CD4-positive, alpha-beta T cell (primary cell): ENCODE measurements around the gene IKBKE. TPM values are rescaled to one million over a fixed set of nuclear protein-coding genes. Genes with fewer than 3 reads are reported as not detected.

ENCODE experiments used
- ATAC-seq: fragments of 200-7000 bp; cut with Tn5 transposase; one replicate; pipeline ENCODE4 v1.10.0; 2022; ENCODE audit warnings: mild to moderate bottlenecking; ENCODE audit not compliant: poor library complexity
- CTCF ChIA-PET: fragments of 350-600 bp; sonication (Branson Sonifier 250); formaldehyde crosslinking; loops from one replicate; lab custom pipeline; 2021; ENCODE audit warnings: antibody characterized with exemption, inconsistent platforms; lab: Charles Lee
- POLR2A ChIA-PET: fragments of 350-600 bp; sonication (Branson Sonifier 250); formaldehyde crosslinking; loops from one replicate; lab custom pipeline; 2021; ENCODE audit warnings: antibody characterized with exemption, inconsistent platforms; lab: Charles Lee
- DNase-seq, 14 experiments: peaks; one replicate each; pipeline ENCODE4 v3.0.0-alpha.2; 2013 to 2020; ENCODE audit warnings: mixed read lengths in 2 of 14
- H3K27ac ChIP-seq, 2 donors: one replicate each; pipeline versions ENCODE4 v1.5.1 to v1.7.0; 2013; ENCODE audit warnings: low read length in 2 of 2, low read depth in 1 of 2, mild to moderate bottlenecking in 1 of 2
- H3K27me3 ChIP-seq, 2 experiments: 1 replicate in 1 of 2; 2 replicates in 1 of 2; pipeline versions ENCODE4 v1.6.1 to v1.7.0; 2013; ENCODE audit warnings: low read length in 2 of 2, control low read depth in 1 of 2, mild to moderate bottlenecking in 1 of 2, moderate library complexity in 1 of 2; ENCODE audit not compliant: insufficient read depth in 2 of 2, control insufficient read depth in 1 of 2
- H3K36me3 ChIP-seq: one replicate; pipeline ENCODE4 v1.6.1; 2013; ENCODE audit warnings: low read length, control low read depth; ENCODE audit not compliant: insufficient read depth
- H3K4me1 ChIP-seq: one replicate; pipeline ENCODE4 v1.6.1; 2013; ENCODE audit warnings: low read length, control low read depth; ENCODE audit not compliant: insufficient read depth
- H3K4me3 ChIP-seq: one replicate; pipeline ENCODE4 v1.5.1; 2013; ENCODE audit warnings: mild to moderate bottlenecking, low read length, moderate library complexity
- H3K9me3 ChIP-seq, 2 experiments: 1 replicate in 1 of 2; 2 replicates in 1 of 2; pipeline versions ENCODE4 v1.6.1 to v1.7.0; 2013; ENCODE audit warnings: low read length in 2 of 2, mild to moderate bottlenecking in 2 of 2, control low read depth in 1 of 2, moderate library complexity in 1 of 2; ENCODE audit not compliant: control insufficient read depth in 1 of 2, insufficient read depth in 1 of 2
- H3K27ac Mint-ChIP-seq: one replicate; pipeline ENCODE4 v1.8.0; 2020; ENCODE audit warnings: mixed read lengths
- H3K27me3 Mint-ChIP-seq: one replicate; pipeline ENCODE4 v1.8.0; 2021; ENCODE audit warnings: mixed read lengths
- H3K36me3 Mint-ChIP-seq: one replicate; pipeline ENCODE4 v1.8.0; 2021; ENCODE audit warnings: low read depth, mixed read lengths
- H3K4me1 Mint-ChIP-seq: one replicate; pipeline ENCODE4 v1.8.0; 2021; ENCODE audit warnings: low read depth, mixed read lengths
- H3K4me3 Mint-ChIP-seq: one replicate; pipeline ENCODE4 v1.8.0; 2020; ENCODE audit warnings: mild to moderate bottlenecking, mixed read lengths
- H3K9me3 Mint-ChIP-seq: one replicate; pipeline ENCODE4 v1.8.0; 2020; ENCODE audit warnings: mixed read lengths
- CTCF ChIP-seq: fragments of 200-600 bp; IDR thresholded peaks from one replicate; pipeline ENCODE4 v1.8.0; 2022; ENCODE audit warnings: antibody characterized with exemption, mild to moderate bottlenecking
- intact Hi-C, 2 experiments: fragments of 100-400 bp; cut with DNase I in 1 of 2; cut with micrococcal nuclease in 1 of 2; formaldehyde crosslinking; loops; one replicate each; pipeline versions ENCODE4 v1.15.1 to v1.9.0; 2023 to 2025; cut with DNase I, micrococcal nuclease
- total RNA-seq, 174 experiments: library from RNA in 2 of 174; stranded (reverse) in 2 of 174; gene quantifications; one replicate each; pipeline ENCODE4 v1.2.3 and lab custom pipeline; 2021 to 2026

Gene IKBKE
- total RNA-seq, 2 experiments from 2014 or later: 27.9 to 29.8 TPM

GRCh38 chr1:206435445-206435844, 34.8 kb upstream of the IKBKE start:
- no peaks in the 10 kb centered on the region for H3K4me1 Mint-ChIP-seq
- POLR2A ChIA-PET: no interaction called here
- Histone ChIP-seq H3K27me3 (no peaks in the 10 kb centered on the region), H3K9me3 (no peaks in the 10 kb centered on the region), H3K4me3 (no peak overlapping the region), H3K36me3 (peaks cover 32% of the 10 kb centered on the region), H3K27ac (no peak overlapping the region), H3K4me1 (no peaks in the 10 kb centered on the region)
- CTCF ChIA-PET: no interaction called here
- no peak for ATAC-seq
- no peak overlapping the region for H3K4me3 Mint-ChIP-seq
- TF ChIP-seq CTCF: no peak
- H3K27me3 Mint-ChIP-seq: no peaks in the 10 kb centered on the region
- H3K36me3 Mint-ChIP-seq: peaks cover 44% of the 10 kb centered on the region
- H3K27ac Mint-ChIP-seq: no peak overlapping the region
- intact Hi-C loops: no loop called here
- no peak for DNase-seq
- no peaks in the 10 kb centered on the region for H3K9me3 Mint-ChIP-seq

GRCh38 chr1:206438554-206438953, 31.7 kb upstream of the IKBKE start:
- H3K9me3 ChIP-seq: no peaks in the 10 kb centered on the region
- Mint-ChIP-seq H3K27me3 (no peaks in the 10 kb centered on the region), H3K4me1 (no peaks in the 10 kb centered on the region), H3K36me3 (peaks cover 43% of the 10 kb centered on the region), H3K9me3 (no peaks in the 10 kb centered on the region), H3K4me3 (no peak overlapping the region), H3K27ac (no peak overlapping the region)
- DNase-seq (no peak), ATAC-seq (no peak)
- no peak for TF ChIP-seq CTCF
- H3K4me3 ChIP-seq: no peak overlapping the region
- CTCF ChIA-PET: no interaction called here
- H3K4me1 ChIP-seq: no peaks in the 10 kb centered on the region
- H3K27ac ChIP-seq: no peak overlapping the region
- POLR2A ChIA-PET: no interaction called here
- peaks cover 35% of the 10 kb centered on the region for H3K36me3 ChIP-seq
- intact Hi-C loops: no loop called here
- H3K27me3 ChIP-seq: no peaks in the 10 kb centered on the region

DNA sequence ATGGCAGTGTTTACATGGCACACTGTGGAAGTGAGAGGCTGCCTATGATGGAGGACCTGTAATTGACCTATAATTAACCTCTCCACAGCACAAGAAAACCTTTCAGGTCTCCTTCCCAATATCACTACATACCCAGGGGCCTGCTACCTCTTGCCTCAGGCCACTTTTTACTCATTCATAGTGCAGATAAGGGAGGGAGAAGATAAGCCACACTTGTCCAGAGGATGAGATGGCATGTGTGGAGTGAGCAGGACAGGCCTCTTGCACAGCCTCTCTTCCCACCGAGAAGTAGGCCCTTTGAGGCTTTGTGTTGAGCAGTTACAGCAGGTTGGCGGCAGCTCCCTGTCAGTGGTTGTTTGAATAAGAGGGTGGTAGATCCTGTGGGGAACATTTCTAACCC, 31.1 kb upstream of the IKBKE start:
- H3K36me3 ChIP-seq: peaks cover 35% of the 10 kb centered on the region

More for the DNA sequence above, 31.1 kb upstream of the IKBKE start:
- DNase-seq: no peak
- no peak overlapping the region for H3K27ac ChIP-seq
- no peaks in the 10 kb centered on the region for H3K9me3 ChIP-seq
- ATAC-seq: no peak
- Mint-ChIP-seq H3K36me3 (peaks cover 45% of the 10 kb centered on the region), H3K4me1 (no peaks in the 10 kb centered on the region), H3K9me3 (no peaks in the 10 kb centered on the region), H3K27me3 (no peaks in the 10 kb centered on the region), H3K4me3 (no peak overlapping the region), H3K27ac (no peak overlapping the region)
- ChIA-PET CTCF (no interaction called here), POLR2A (no interaction called here)
- intact Hi-C loops: no loop called here
- H3K4me3 ChIP-seq: no peak overlapping the region
- TF ChIP-seq CTCF: no peak
- no peaks in the 10 kb centered on the region for H3K4me1 ChIP-seq
- H3K27me3 ChIP-seq: no peaks in the 10 kb centered on the region
